HEK293 (cell line): ENCODE data around the gene PLEKHH3.

ENCODE experiments used
- HIC1 ChIP-seq: fragments of 450-650 bp; formaldehyde crosslinking; IDR thresholded peaks from 2 replicates; pipeline ENCODE4 v1.5.1; 2016; ENCODE audit warnings: missing biosample characterization, missing genetic modification characterization
- OVOL3 ChIP-seq: fragments of 450-650 bp; formaldehyde crosslinking; IDR thresholded peaks from 2 replicates; pipeline ENCODE4 v1.5.1; 2016; ENCODE audit warnings: missing biosample characterization, missing genetic modification characterization
- PATZ1 ChIP-seq: fragments of 450-650 bp; formaldehyde crosslinking; IDR thresholded peaks from 2 replicates; pipeline ENCODE4 v1.5.1; 2016; ENCODE audit warnings: missing biosample characterization, missing genetic modification characterization
- PRDM1 ChIP-seq: fragments of 450-650 bp; formaldehyde crosslinking; IDR thresholded peaks from 2 replicates; pipeline ENCODE4; 2016; ENCODE audit warnings: missing biosample characterization, missing genetic modification characterization
- REST ChIP-seq: fragments of 450-650 bp; formaldehyde crosslinking; IDR thresholded peaks from 2 replicates; pipeline ENCODE4 v1.5.1; 2016; ENCODE audit warnings: missing biosample characterization, missing genetic modification characterization
- SP7 ChIP-seq: fragments of 450-650 bp; formaldehyde crosslinking; IDR thresholded peaks from 2 replicates; pipeline ENCODE4 v1.5.1; 2016; ENCODE audit warnings: missing biosample characterization, missing genetic modification characterization
- ZIC2 ChIP-seq: fragments of 450-650 bp; formaldehyde crosslinking; IDR thresholded peaks from 2 replicates; pipeline ENCODE4 v1.5.1; 2016; ENCODE audit warnings: missing biosample characterization, missing genetic modification characterization
- ZNF138 ChIP-seq: fragments of 450-650 bp; formaldehyde crosslinking; IDR thresholded peaks from 2 replicates; pipeline ENCODE4 v1.5.1; 2016; ENCODE audit warnings: missing biosample characterization, missing genetic modification characterization, borderline replicate concordance
- ZNF148 ChIP-seq: fragments of 450-650 bp; formaldehyde crosslinking; IDR thresholded peaks from 2 replicates; pipeline ENCODE4 v1.5.0; 2017; ENCODE audit warnings: missing biosample characterization, missing genetic modification characterization, borderline replicate concordance
- ZNF174 ChIP-seq: fragments of 450-650 bp; formaldehyde crosslinking; IDR thresholded peaks from 2 replicates; pipeline ENCODE4 v1.5.0; 2017; ENCODE audit warnings: missing biosample characterization, mild to moderate bottlenecking, missing genetic modification characterization
- ZNF223 ChIP-seq: fragments of 450-650 bp; formaldehyde crosslinking; IDR thresholded peaks from 2 replicates; pipeline ENCODE4 v1.5.1; 2016; ENCODE audit warnings: missing biosample characterization, missing genetic modification characterization
- ZNF24 ChIP-seq: fragments of 450-650 bp; formaldehyde crosslinking; IDR thresholded peaks from 2 replicates; pipeline ENCODE4 v1.5.1; 2016; ENCODE audit warnings: missing biosample characterization, missing genetic modification characterization
- ZNF280D ChIP-seq: fragments of 450-650 bp; formaldehyde crosslinking; IDR thresholded peaks from 2 replicates; pipeline ENCODE4 v1.5.1; 2016; ENCODE audit warnings: missing biosample characterization, missing genetic modification characterization
- ZNF311 ChIP-seq: fragments of 450-650 bp; formaldehyde crosslinking; IDR thresholded peaks from 2 replicates; pipeline ENCODE4 v1.5.1; 2017; ENCODE audit warnings: missing biosample characterization, missing genetic modification characterization, borderline replicate concordance
- ZNF324 ChIP-seq: fragments of 450-650 bp; formaldehyde crosslinking; IDR thresholded peaks from 2 replicates; pipeline ENCODE4 v1.5.1; 2016; ENCODE audit warnings: missing biosample characterization, missing genetic modification characterization
- ZNF549 ChIP-seq: fragments of 450-650 bp; IDR thresholded peaks from 2 replicates; pipeline ENCODE4 v1.5.1; 2018; ENCODE audit warnings: missing biosample characterization, missing genetic modification characterization, mild to moderate bottlenecking, inconsistent platforms, moderate library complexity
- ZNF580 ChIP-seq: fragments of 450-650 bp; formaldehyde crosslinking; IDR thresholded peaks from 2 replicates; pipeline ENCODE4 v1.5.1; 2016; ENCODE audit warnings: missing biosample characterization, missing genetic modification characterization
- ZNF585B ChIP-seq: fragments of 450-650 bp; formaldehyde crosslinking; IDR thresholded peaks from 2 replicates; pipeline ENCODE4 v1.5.1; 2016; ENCODE audit warnings: missing biosample characterization, missing genetic modification characterization
- ZNF660 ChIP-seq: fragments of 450-650 bp; IDR thresholded peaks from 2 replicates; pipeline ENCODE4 v1.5.1; 2018; ENCODE audit warnings: missing biosample characterization, mild to moderate bottlenecking, missing genetic modification characterization
- ZNF692 ChIP-seq: fragments of 450-650 bp; formaldehyde crosslinking; IDR thresholded peaks from 2 replicates; pipeline ENCODE4 v1.5.1; 2016; ENCODE audit warnings: missing biosample characterization, missing genetic modification characterization
- ZNF777 ChIP-seq: fragments of 450-650 bp; formaldehyde crosslinking; IDR thresholded peaks from 2 replicates; pipeline ENCODE4 v1.5.1; 2017; ENCODE audit warnings: missing biosample characterization, missing genetic modification characterization, borderline replicate concordance

The PLEKHH3 gene

GRCh38 chr17:42679492-42680330 is 2.9 kb upstream of the PLEKHH3 start (continued):
- TF ChIP-seq ZNF280D (tag by site-specific recombination) = no peak
- no peak for TF ChIP-seq ZNF580 (tag by site-specific recombination)
- no peak for TF ChIP-seq ZNF148
- peak; percentile 87 for TF ChIP-seq ZIC2 (tag by site-specific recombination)
- TF ChIP-seq ZNF311 (tag by site-specific recombination) = no peak
- no peak for TF ChIP-seq ZNF549 (tag by site-specific recombination)
- 0 out of 2 replicates have a peak, but pooled peaks have one; percentile 13 for TF ChIP-seq REST (tag by site-specific recombination)
- TF ChIP-seq ZNF692 (tag by site-specific recombination) = no peak
- no peak for TF ChIP-seq ZNF24 (tag by site-specific recombination)
- TF ChIP-seq ZNF174 (tag by site-specific recombination) = no peak
- no peak for TF ChIP-seq ZNF585B (tag by site-specific recombination)
- TF ChIP-seq PATZ1 (tag by site-specific recombination) = peak; percentile 88
- TF ChIP-seq ZNF777 (tag by site-specific recombination) = no peak
- TF ChIP-seq ZNF324 (tag by site-specific recombination) = 0 out of 2 replicates have a peak, but pooled peaks have one; percentile 49
- TF ChIP-seq OVOL3 (tag by site-specific recombination) = no peak
- no peak for TF ChIP-seq ZNF138 (tag by site-specific recombination)
- TF ChIP-seq PRDM1 (tag by site-specific recombination) = no peak
- TF ChIP-seq ZNF223 (tag by site-specific recombination) = no peak
- TF ChIP-seq ZNF660 (tag by site-specific recombination) = no peak
- TF ChIP-seq SP7 (tag by site-specific recombination) = peak; percentile 49
- no peak for TF ChIP-seq HIC1 (tag by site-specific recombination)
